H9 (cell line): ENCODE results near the gene SIRPD. TPM values are rescaled to one million over a fixed set of nuclear protein-coding genes. Genes with fewer than 3 reads are reported as not detected.

Experiments
- DNase-seq: peaks from one replicate; pipeline ENCODE4 v3.0.0-alpha.2; 2017
- H2AFZ ChIP-seq: one replicate; pipeline ENCODE4 v1.6.1; 2013; ENCODE audit warnings: mild to moderate bottlenecking, low read length, control low read depth, moderate library complexity
- H2AK5ac ChIP-seq: 2 replicates; pipeline ENCODE4 v1.6.1; 2013; ENCODE audit warnings: low read length, control low read depth, mixed read lengths; ENCODE audit not compliant: insufficient read length
- H2BK120ac ChIP-seq: one replicate; pipeline ENCODE4 v1.6.1; 2013; ENCODE audit warnings: low read depth, mild to moderate bottlenecking, low read length, control low read depth, inconsistent platforms; ENCODE audit not compliant: poor library complexity, severe bottlenecking
- H2BK12ac ChIP-seq: 2 replicates; pipeline ENCODE4 v1.6.1; 2013; ENCODE audit warnings: low read length, control low read depth, mixed read lengths, low read depth; ENCODE audit not compliant: insufficient read length
- H2BK15ac ChIP-seq: 2 replicates; pipeline ENCODE4 v1.6.1; 2013; ENCODE audit warnings: low read depth, low read length, control low read depth
- H2BK20ac ChIP-seq: one replicate; pipeline ENCODE4 v1.6.1; 2013; ENCODE audit warnings: low read depth, mild to moderate bottlenecking, low read length, control low read depth, inconsistent platforms; ENCODE audit not compliant: poor library complexity, severe bottlenecking
- H2BK5ac ChIP-seq: 2 replicates; pipeline ENCODE4 v1.6.1; 2013; ENCODE audit warnings: low read length, control low read depth, mixed read lengths; ENCODE audit not compliant: insufficient read length
- H3K14ac ChIP-seq: 2 replicates; pipeline ENCODE4 v1.6.1; 2013; ENCODE audit warnings: low read length, control low read depth; ENCODE audit not compliant: insufficient read depth
- H3K18ac ChIP-seq: 2 replicates; pipeline ENCODE4 v1.6.1; 2013; ENCODE audit warnings: low read depth, mild to moderate bottlenecking, mixed read lengths, low read length, control low read depth; ENCODE audit not compliant: insufficient read length
- H3K23ac ChIP-seq: 2 replicates; pipeline ENCODE4 v1.6.1; 2013; ENCODE audit warnings: low read length, control low read depth, mixed read lengths, low read depth; ENCODE audit not compliant: insufficient read length
- H3K23me2 ChIP-seq: 2 replicates; pipeline ENCODE4 v1.6.1; 2013; ENCODE audit warnings: low read depth, mild to moderate bottlenecking, mixed read lengths, low read length, control low read depth; ENCODE audit not compliant: insufficient read length, poor library complexity, severe bottlenecking
- H3K27ac ChIP-seq: 2 replicates; pipeline ENCODE4 v1.5.1; 2013; ENCODE audit warnings: low read length, control low read depth, mixed read lengths, low read depth; ENCODE audit not compliant: insufficient read length
- H3K27me3 ChIP-seq: 2 replicates; pipeline ENCODE4 v1.6.1; 2013; ENCODE audit warnings: low read length, control low read depth, inconsistent platforms; ENCODE audit not compliant: insufficient read depth
- H3K4ac ChIP-seq: 2 replicates; pipeline ENCODE4 v1.6.1; 2013; ENCODE audit warnings: low read depth, mild to moderate bottlenecking, control low read depth, inconsistent platforms, low read length, moderate library complexity
- H3K4me1 ChIP-seq: 2 replicates; pipeline ENCODE4 v1.6.1; 2013; ENCODE audit warnings: low read length, control low read depth, inconsistent platforms; ENCODE audit not compliant: insufficient read depth
- H3K4me2 ChIP-seq: 2 replicates; pipeline ENCODE4 v1.6.1; 2013; ENCODE audit warnings: low read length, control low read depth, mixed read lengths; ENCODE audit not compliant: insufficient read length, insufficient read depth
- H3K56ac ChIP-seq: 2 replicates; pipeline ENCODE4 v1.6.1; 2013; ENCODE audit warnings: low read depth, mild to moderate bottlenecking, mixed read lengths, low read length, control low read depth; ENCODE audit not compliant: insufficient read length
- H3K79me1 ChIP-seq: 2 replicates; pipeline ENCODE4 v1.6.1; 2013; ENCODE audit warnings: low read depth, mild to moderate bottlenecking, moderate library complexity, low read length, control low read depth, inconsistent platforms; ENCODE audit not compliant: insufficient read depth, poor library complexity, severe bottlenecking
- H3K79me2 ChIP-seq: 2 replicates; pipeline ENCODE4 v1.6.1; 2013; ENCODE audit warnings: low read length, control low read depth, inconsistent platforms; ENCODE audit not compliant: insufficient read depth
- H3K9ac ChIP-seq: 2 replicates; pipeline ENCODE4 v1.6.1; 2013; ENCODE audit warnings: low read length, control low read depth, mixed read lengths; ENCODE audit not compliant: insufficient read length; ENCODE audit errors: extremely low read depth
- H3K9me3 ChIP-seq: one replicate; pipeline ENCODE4 v1.6.1; 2013; ENCODE audit warnings: low read depth, low read length, inconsistent platforms; ENCODE audit not compliant: control insufficient read depth
- H3T11ph ChIP-seq: one replicate; pipeline ENCODE4 v1.6.1; 2013; ENCODE audit warnings: mild to moderate bottlenecking, low read length, control low read depth, inconsistent platforms
- H4K20me1 ChIP-seq: one replicate; pipeline ENCODE4 v1.6.1; 2013; ENCODE audit not compliant: control insufficient read depth, insufficient read length, insufficient read depth
- H4K5ac ChIP-seq: 2 replicates; pipeline ENCODE4 v1.6.1; 2013; ENCODE audit warnings: low read depth, mild to moderate bottlenecking, mixed read lengths, low read length, control low read depth; ENCODE audit not compliant: insufficient read length
- H4K8ac ChIP-seq: replicated peaks from 2 replicates; pipeline ENCODE4 v1.6.1; 2013; ENCODE audit warnings: low read length, control low read depth, mixed read lengths, low read depth; ENCODE audit not compliant: insufficient read length
- H4K91ac ChIP-seq: 2 replicates; pipeline ENCODE4 v1.6.1; 2013; ENCODE audit warnings: low read depth, mild to moderate bottlenecking, moderate library complexity, mixed read lengths, low read length, control low read depth; ENCODE audit not compliant: insufficient read length
- H3K27ac Mint-ChIP-seq, 3 experiments: 2 replicates in 2 of 3; 3 replicates in 1 of 3; pipeline ENCODE4 v1.8.0; 2020 to 2021; ENCODE audit warnings: mixed read lengths in 3 of 3, mild to moderate bottlenecking in 1 of 3, moderate library complexity in 1 of 3
- H3K27me3 Mint-ChIP-seq: 2 replicates; pipeline ENCODE4 v1.8.0; 2021; ENCODE audit warnings: low read depth, mild to moderate bottlenecking, moderate library complexity, mixed read lengths
- H3K36me3 Mint-ChIP-seq, 3 experiments: 2 replicates in 2 of 3; 3 replicates in 1 of 3; pipeline ENCODE4 v1.8.0; 2020 to 2021; ENCODE audit warnings: low read depth in 3 of 3, mixed read lengths in 3 of 3; ENCODE audit not compliant: insufficient read depth in 1 of 3
- H3K4me1 Mint-ChIP-seq, 2 experiments: 2 replicates each; pipeline ENCODE4 v1.8.0; 2020; ENCODE audit warnings: mixed read lengths in 2 of 2
- H3K4me3 Mint-ChIP-seq, 2 experiments: 2 replicates in 1 of 2; 3 replicates in 1 of 2; pipeline ENCODE4 v1.8.0; 2020 to 2021; ENCODE audit warnings: mild to moderate bottlenecking in 2 of 2, mixed read lengths in 2 of 2, moderate library complexity in 1 of 2
- H3K9me3 Mint-ChIP-seq, 2 experiments: 2 replicates in 1 of 2; 3 replicates in 1 of 2; pipeline ENCODE4 v1.8.0; 2020; ENCODE audit warnings: mild to moderate bottlenecking in 2 of 2, mixed read lengths in 2 of 2, moderate library complexity in 1 of 2
- WGBS: extraction: QIAGEN DNeasy Blood & Tissue Kit; methylation state at CpG from one replicate; pipeline ENCODE4 v1.1.7; 2013; ENCODE audit warnings: missing lambda C conversion rate, low lambda C conversion rate, mixed read lengths; ENCODE audit not compliant: insufficient read length; ENCODE audit errors: extremely low coverage; 5-methylcytosine and 5-hydroxymethylcytosine counted together
- total RNA-seq: library from RNA; stranded (reverse); gene quantifications from 2 replicates; pipeline ENCODE4 v1.2.1, GENCODE V29; 2021
- TF ChIP-seq, protein P1 (sequence below): fragments of 200-600 bp; sonication (generic); conservative IDR thresholded peaks from 3 replicates; pipeline ENCODE4 v1.8.0; 2021; ENCODE audit warnings: antibody characterized with exemption, mild to moderate bottlenecking

The SIRPD gene
- total RNA-seq, 1 experiment from 2014 or later = not detected

DNA sequence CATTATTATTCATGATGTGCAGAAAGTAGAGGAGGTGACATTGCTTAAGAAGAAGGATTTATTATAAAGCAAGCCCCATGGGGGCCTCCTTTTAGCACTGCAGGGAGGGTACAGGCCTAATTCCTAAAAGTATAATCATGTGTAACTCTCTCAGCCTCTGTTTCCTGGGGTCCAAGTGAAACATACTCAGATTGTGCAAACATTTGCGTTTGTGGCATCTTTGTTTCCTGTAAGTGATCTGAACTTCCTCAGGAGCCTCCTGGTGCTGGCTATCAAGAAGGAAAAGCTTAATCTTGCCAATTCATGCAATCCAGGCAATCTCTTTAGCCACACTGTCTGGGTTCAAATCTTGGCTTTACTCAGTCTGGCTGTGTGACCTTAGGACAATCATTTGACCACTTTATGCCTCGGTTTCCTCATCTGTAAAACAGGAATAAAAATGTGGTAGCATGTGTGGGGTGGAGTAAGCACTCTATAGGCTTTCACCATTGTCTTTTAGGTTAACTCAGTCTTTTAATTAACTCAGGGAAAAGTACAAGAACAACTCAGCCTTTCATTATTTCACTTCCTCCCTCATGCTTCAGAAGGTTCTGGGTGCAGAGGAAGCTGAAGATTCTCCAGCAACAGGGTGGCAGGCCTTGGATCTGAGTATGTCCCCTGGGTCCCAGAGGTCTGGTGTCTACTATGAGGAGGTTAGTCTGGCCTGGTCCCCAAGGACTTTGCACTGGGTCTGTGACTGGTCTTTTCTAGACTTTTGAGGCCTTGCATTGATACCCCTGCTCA lies 65.5 kb downstream of the SIRPD start:
- Mint-ChIP-seq H3K27me3 (peaks cover 50% of the 10 kb centered on the region), H3K4me3 (no peak overlapping the region), H3K9me3 (no peaks in the 10 kb centered on the region), H3K27ac (no peak overlapping the region), H3K4me1 (no peaks in the 10 kb centered on the region), H3K36me3 (no peaks in the 10 kb centered on the region)
- H3K18ac ChIP-seq = no peak overlapping the region
- no peaks in the 10 kb centered on the region for H3K4me1 ChIP-seq
- H4K20me1 ChIP-seq = no peaks in the 10 kb centered on the region
- H2AFZ ChIP-seq = no peak overlapping the region
- no peak overlapping the region for H3K14ac ChIP-seq
- no peaks in the 10 kb centered on the region for H3K9me3 ChIP-seq
- TF ChIP-seq, protein P1, sequence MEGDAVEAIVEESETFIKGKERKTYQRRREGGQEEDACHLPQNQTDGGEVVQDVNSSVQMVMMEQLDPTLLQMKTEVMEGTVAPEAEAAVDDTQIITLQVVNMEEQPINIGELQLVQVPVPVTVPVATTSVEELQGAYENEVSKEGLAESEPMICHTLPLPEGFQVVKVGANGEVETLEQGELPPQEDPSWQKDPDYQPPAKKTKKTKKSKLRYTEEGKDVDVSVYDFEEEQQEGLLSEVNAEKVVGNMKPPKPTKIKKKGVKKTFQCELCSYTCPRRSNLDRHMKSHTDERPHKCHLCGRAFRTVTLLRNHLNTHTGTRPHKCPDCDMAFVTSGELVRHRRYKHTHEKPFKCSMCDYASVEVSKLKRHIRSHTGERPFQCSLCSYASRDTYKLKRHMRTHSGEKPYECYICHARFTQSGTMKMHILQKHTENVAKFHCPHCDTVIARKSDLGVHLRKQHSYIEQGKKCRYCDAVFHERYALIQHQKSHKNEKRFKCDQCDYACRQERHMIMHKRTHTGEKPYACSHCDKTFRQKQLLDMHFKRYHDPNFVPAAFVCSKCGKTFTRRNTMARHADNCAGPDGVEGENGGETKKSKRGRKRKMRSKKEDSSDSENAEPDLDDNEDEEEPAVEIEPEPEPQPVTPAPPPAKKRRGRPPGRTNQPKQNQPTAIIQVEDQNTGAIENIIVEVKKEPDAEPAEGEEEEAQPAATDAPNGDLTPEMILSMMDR = no peak
- H4K8ac ChIP-seq = no peak overlapping the region
- no peak overlapping the region for H2BK20ac ChIP-seq
- no peak overlapping the region for H3K23ac ChIP-seq
- H3K79me2 ChIP-seq = no peaks in the 10 kb centered on the region
- no CpG with 5 or more reads among the region's 2 CpGs for WGBS
- H3K9ac ChIP-seq = no peak overlapping the region
- H3K4me2 ChIP-seq = no peak overlapping the region
- H2BK120ac ChIP-seq = no peak overlapping the region
- H3K27ac ChIP-seq = no peak overlapping the region
- no peak for DNase-seq
- H4K5ac ChIP-seq = no peak overlapping the region
- no peak overlapping the region for H2AK5ac ChIP-seq
- H2BK5ac ChIP-seq = no peak overlapping the region
- no peak overlapping the region for H3K56ac ChIP-seq
- no peaks in the 10 kb centered on the region for H3K27me3 ChIP-seq
- H4K91ac ChIP-seq = no peak overlapping the region
- H3K79me1 ChIP-seq = no peaks in the 10 kb centered on the region
- H2BK12ac ChIP-seq = no peak overlapping the region
- no peak overlapping the region for H2BK15ac ChIP-seq
- no peaks in the 10 kb centered on the region for H3K23me2 ChIP-seq
- no peak overlapping the region for H3K4ac ChIP-seq
- H3T11ph ChIP-seq = no peak overlapping the region
